GM21825 (cell line): ENCODE results near the gene NPBWR2.

ENCODE experiments used
- ATAC-seq: cut with Tn5 transposase; IDR thresholded peaks from one replicate; pipeline ENCODE4 v1.9.1; 2021; ENCODE audit warnings: mild to moderate bottlenecking, moderate library complexity; ENCODE audit not compliant: unreplicated experiment

The NPBWR2 gene

GRCh38 chr20:64106981-64107735 lies at the start of gene NPBWR2:
NPBWR2 (minus strand) TSS chr20:64107565; CDS start chr20:64106831, 734 bp downstream.
- no peak for ATAC-seq

- no peak for ATAC-seq
Observed at GRCh38 chr20:64156136-64156885, 48.9 kb upstream of the NPBWR2 start.

GRCh38 chr20:64155258-64156135 lies 48.1 kb upstream of the NPBWR2 start:
- no peak for ATAC-seq

GRCh38 chr20:64154590-64155257 lies 47.4 kb upstream of the NPBWR2 start:
- no peak for ATAC-seq

- no peak for ATAC-seq
Observed at GRCh38 chr20:64153861-64154589, 46.7 kb upstream of the NPBWR2 start.

GRCh38 chr20:64153410-64153809 lies 46.0 kb upstream of the NPBWR2 start:
- no peak for ATAC-seq

GRCh38 chr20:64152906-64153305 lies 45.5 kb upstream of the NPBWR2 start:
- no peak for ATAC-seq

- ATAC-seq = no peak
Observed at GRCh38 chr20:64151633-64152530, 44.5 kb upstream of the NPBWR2 start.

- no peak for ATAC-seq
Observed at GRCh38 chr20:64150756-64151632, 43.6 kb upstream of the NPBWR2 start.

- no peak for ATAC-seq
Observed at GRCh38 chr20:64149809-64150560, 42.6 kb upstream of the NPBWR2 start.

- ATAC-seq = no peak
Observed at GRCh38 chr20:64149141-64149540, 41.8 kb upstream of the NPBWR2 start.

- ATAC-seq = no peak
Observed at GRCh38 chr20:64148581-64148980, 41.2 kb upstream of the NPBWR2 start.

- no peak for ATAC-seq
Observed at GRCh38 chr20:64146936-64147477, 39.6 kb upstream of the NPBWR2 start.

- no peak for ATAC-seq
Observed at GRCh38 chr20:64146301-64146935, 39.1 kb upstream of the NPBWR2 start.

GRCh38 chr20:64145458-64146300 lies 38.3 kb upstream of the NPBWR2 start:
- ATAC-seq = no peak
